Activated gamma-delta T cell treated with anti-CD3 and anti-CD28 coated beads, Interleukin-2, amount 50 U/mL, for 16 hours (primary cell): ENCODE measurements around the gene VPREB1.
"Not testable (repeated sequence)": the region's sequence is repeated elsewhere in the genome, so short reads cannot be mapped to it uniquely, and the experiment has no call there.

Experiments used
- DNase-seq: peaks from one replicate; pipeline ENCODE4 v3.0.0-alpha.2; 2020; ENCODE audit warnings: low read depth

Gene VPREB1

GRCh38 chr22:22246706-22247105 is 2.1 kb downstream of the VPREB1 start:
- DNase-seq: no peak

GRCh38 chr22:22248878-22249277 is 4.3 kb downstream of the VPREB1 start:
- no peak for DNase-seq

DNA sequence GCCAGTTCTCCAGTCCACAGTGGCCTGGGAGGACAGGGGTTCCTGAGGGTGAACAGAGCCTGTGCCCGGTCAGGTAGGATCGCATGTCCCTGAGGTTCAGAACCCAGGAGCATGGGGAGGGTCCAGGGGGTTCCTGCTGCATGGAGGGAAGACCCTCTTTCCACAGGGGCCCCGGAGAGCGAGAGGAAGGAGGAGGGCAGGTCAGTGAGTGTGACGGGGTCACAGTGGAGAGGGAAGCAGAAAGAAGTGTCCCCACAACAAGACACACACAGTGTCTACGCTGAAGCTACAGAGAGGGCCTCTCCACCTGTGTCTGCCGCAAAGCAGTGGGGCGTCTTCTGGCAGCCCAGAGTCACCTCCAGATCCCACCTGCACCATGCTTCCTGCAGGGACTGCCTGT is 6.1 kb downstream of the VPREB1 start:
- DNase-seq: not testable (repeated sequence)

DNA sequence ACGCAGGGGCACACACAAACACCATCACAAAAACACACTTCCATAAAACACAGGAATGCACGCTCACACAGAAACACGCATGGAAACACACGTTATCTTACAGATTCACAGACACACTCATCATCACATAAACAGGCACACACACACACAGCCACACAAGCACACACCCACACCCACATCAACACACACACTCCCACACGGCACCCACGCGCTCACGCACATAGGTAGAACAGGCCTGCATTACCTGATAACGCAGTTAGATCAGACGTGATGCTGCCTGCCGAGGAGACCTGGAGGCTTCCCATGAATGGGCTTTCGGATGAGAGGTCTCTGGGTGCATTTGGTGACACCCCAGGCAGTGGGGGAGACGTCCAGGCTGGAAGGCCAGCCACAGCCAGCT is 11.5 kb downstream of the VPREB1 start:
- DNase-seq: not testable (repeated sequence)

DNA sequence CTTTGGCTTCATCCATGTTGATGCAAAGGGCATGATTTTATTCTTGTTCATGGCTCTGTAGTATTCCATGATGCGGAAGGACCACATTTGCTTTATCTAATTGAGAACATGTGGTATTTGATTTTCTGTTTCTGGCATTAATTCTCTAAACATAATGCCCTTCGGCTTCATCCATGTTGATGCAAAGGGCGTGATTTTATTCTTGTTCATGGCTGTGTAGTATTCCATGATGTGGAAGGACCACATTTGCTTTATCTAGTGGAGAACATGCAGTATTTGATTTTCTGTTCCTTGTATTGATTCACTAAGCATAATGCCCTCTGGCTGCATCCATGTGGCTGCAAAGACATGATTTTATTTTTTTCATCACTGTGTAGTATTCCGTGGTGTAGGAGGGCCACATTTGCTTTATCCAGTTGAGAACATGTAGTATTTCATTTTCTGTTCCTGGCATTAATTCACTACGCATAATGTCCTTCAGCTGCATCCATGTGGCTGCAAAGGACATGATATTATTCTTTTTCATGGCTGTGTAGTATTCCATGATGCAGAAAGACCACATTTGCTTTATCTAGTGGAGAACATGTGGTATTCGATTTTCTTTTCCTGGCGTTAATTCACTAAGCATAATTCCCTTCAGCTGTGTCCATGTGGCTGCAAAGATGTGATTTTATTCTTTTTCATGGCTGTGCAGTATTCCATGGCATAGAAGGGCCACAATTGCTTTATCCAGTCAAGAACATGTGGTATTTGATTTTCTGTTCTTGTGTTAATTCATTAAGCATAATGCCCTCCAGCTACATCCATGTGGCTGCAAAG is 14.2 kb downstream of the VPREB1 start:
- DNase-seq: not testable (repeated sequence)

DNA sequence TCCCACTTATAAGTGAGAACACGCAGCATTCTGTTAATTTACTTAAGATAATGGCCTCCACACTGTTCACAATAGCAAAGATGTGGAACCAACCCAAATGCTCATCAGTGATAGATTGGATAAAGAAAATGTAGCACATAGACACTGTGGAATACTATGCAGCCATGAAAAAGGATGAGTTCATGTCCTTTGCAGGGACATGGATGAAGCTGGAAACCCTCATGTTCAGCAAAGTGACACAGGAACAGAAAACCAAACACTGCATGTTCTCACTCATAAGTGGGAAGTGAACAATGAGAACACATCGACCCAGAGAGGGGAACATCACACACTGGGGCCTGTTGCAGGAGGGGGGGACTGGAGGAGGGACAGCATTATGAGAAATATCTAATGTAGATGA is 15.6 kb downstream of the VPREB1 start:
- not testable (repeated sequence) for DNase-seq

GRCh38 chr22:22260586-22260985 is 16.0 kb downstream of the VPREB1 start:
- DNase-seq: not testable (repeated sequence)

DNA sequence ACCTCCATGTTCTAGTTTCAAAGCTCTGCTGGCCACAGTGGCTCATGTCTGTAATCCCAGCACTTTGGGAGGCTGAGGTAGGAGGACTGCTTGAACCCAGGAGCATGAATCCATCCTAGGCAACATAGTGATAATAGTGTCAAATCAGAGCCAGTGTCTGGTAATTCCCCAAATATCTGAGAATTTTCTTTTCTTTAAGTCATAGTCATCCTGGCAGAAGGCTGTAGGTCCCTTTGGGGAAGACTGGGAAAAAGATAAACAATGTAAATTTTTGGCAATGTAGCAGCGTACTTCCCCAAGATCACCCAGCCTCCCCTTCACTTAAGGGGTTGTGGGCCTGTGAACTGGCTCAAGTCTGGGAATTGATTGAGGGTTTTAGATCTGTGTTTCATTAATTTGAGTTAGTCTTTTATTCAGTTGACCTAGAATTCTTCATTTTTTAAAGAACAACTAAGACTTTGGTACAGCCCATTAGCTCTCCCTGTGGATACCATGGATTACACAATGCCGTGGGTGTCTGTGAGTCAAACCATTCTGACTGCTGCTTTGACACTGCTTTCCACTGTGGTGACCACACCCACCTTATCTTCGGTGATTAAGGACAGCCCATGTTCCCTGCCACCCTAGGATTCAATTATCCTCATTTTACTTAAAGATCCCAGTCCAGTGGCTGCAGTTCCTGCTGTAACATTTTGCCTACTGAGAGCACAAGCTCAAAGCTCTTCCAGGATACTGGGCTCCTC is 17.9 kb downstream of the VPREB1 start:
- DNase-seq: not testable (repeated sequence)

DNA sequence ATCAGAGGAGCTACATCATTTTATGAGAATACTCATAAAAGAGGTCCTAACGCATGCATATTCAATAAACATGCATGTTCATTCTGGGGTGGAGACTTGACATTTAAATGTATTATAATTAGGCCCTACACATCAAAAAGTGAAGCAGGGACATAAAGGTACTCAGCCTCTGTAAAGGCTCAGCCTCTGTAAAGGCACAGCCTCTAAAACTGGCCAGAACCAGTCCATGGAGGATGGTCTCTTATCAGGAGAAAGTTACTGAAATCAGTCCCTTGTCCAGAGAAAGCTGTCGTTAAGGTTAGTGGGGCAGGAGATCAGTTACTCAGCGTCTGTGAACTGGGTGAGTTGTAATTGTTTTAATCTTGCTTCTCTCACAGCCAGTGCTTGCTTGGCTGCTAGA is 19.2 kb downstream of the VPREB1 start:
- not testable (repeated sequence) for DNase-seq

- not testable (repeated sequence) for DNase-seq
Measured at GRCh38 chr22:22270036-22270676, 25.6 kb downstream of the VPREB1 start.

DNA sequence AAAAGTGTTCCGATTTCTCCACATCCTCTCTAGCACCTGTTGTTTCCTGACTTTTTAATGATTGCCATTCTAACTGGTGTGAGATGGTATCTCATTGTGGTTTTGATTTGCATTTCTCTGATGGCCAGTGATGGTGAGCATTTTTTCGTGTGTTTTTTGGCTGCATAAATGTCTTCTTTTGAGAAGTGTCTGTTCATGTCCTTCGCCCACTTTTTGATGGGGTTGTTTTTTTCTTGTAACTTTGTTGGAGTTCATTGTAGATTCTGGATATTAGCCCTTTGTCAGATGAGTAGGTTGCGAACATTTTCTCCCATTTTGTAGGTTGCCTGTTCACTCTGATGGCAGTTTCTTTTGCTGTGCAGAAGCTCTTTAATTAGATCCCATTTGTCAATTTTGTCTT is 32.8 kb downstream of the VPREB1 start:
- not testable (repeated sequence) for DNase-seq

- not testable (repeated sequence) for DNase-seq
Measured at GRCh38 chr22:22284962-22285756, 40.6 kb downstream of the VPREB1 start.

- not testable (repeated sequence) for DNase-seq
Measured at GRCh38 chr22:22286390-22287105, 42.0 kb downstream of the VPREB1 start.

DNA sequence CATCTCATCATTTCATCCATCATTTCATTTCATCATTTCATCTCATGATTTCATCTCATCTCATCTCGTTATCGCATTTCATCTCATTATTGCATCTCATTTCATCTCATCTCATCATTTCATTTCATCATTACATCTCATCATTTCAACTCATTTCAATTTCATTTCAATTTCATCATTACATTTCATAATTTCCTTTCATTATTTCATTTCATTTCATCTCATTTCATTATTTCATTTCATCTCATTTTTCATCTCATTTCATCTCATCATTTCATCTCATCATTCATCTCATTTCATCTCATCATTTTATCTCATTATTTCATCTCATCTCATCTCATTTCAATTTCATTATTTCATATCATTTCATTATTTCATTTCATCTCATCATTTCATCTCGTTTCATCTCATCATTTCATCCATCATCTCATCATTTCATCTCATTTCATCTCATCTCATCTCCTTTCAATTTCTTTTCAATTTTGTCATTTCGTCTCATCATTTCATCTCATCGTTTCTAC is 42.6 kb downstream of the VPREB1 start:
- not testable (repeated sequence) for DNase-seq

DNA sequence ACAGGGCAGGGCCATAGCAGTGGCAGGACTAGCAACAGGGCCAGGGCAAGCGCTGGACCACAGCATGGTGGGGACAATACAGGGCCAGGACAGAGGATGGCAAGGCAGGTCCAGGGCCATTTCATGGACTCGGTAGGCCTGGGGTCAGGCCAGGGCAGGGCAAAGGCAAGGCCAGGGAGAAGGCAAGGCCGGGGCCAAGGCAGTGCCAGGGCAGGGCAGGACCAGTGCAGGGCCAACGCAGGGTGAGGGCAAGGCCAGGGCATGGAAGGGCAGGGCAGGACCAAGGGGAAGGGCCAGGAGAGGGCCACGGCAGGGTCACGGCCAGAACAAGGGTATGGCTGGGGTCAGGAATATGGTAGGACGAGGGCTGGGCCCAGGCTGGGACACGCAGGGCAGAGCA is 45.1 kb downstream of the VPREB1 start:
- not testable (repeated sequence) for DNase-seq

DNA sequence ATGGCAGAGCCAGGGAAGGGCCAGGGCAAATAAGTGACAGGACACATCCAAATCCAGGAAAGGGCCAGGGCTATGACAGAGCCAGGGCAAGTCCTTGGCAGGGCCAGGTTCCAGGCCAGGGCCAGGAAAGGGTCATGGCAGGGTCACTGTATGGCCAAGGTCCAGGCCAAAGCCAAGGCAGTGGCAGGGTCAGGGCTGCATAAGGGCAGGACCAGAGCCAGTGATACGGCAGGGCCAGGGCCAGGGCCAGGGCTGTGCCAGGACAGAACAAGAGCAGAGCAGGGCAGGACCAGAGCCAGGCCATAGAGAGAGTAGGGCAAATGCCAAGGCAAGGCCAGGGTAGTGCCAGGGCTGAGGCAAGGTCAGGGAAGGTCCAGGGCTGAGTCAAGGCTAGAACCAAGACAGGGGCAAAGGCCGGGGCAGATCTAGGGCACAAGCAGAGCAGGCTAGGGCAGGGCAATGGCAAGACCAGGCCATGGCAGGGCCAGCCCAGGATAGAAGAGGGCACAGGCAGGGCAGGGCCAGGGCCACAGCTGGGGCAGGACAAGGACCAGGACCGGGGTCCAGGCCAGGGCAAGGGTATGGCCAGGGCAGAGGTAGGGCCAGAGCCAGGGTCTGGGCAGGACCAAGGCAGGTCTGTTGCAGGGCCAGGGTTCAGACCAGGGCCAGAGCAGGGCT is 46.7 kb downstream of the VPREB1 start:
- DNase-seq: not testable (repeated sequence)

DNA sequence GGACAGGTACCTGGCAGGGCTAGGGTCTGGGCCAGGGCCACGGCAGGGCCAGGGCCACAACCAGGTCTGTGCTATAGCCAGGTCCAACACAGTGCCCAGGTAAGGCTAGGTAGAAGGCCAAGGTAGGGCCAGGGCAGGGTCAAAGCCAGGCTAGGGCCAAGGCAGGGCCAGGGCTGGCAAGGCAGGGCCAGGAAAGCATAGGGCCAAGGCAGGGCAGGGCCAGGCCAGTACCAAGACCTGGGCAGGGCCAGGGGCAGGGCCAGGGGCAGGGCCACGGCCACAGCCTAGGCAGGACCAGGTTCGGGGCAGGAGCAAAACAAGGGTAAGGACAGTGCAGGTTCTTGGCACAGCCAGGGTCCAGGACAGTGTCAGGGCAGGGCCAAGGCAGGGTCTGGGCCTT is 48.1 kb downstream of the VPREB1 start:
- not testable (repeated sequence) for DNase-seq

- not testable (repeated sequence) for DNase-seq
Measured at GRCh38 chr22:22293436-22293835, 48.9 kb downstream of the VPREB1 start.

DNA sequence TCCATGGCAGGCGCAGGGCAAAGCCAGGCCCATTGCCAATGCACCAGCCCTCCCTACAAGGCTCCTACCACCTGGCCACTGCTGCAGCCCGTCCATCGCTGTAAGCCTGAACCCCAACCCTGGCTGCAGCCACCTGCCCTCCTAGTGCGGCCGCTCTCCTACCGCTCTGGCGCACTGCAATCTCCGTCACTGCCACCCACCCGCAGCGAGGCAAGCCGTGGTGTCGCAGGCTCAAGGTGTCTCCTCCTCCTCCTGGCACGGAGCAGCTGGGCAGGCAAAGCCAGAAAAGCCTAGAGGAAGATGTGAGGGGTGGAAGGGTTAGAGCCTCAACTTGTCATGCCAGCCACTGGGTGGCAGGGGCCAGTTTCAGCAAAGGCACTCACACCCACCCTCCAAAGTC is 50.1 kb downstream of the VPREB1 start:
- not testable (repeated sequence) for DNase-seq
